ENCODE data around the gene TRIM7. TPM values are rescaled to one million over a fixed set of nuclear protein-coding genes. Genes with fewer than 3 reads are reported as not detected.
A peak's percentile ranks its signal among the peaks of the same experiment; 100 is the strongest.
"Not testable (repeated sequence)": the region's sequence is repeated elsewhere in the genome, so short reads cannot be mapped to it uniquely, and the experiment has no call there.

Gene TRIM7
- polyA plus RNA-seq, 1 donor (not counting 4 experiments of a cell fraction or from before 2014, with no cell fraction given): 27.6 TPM

DNA sequence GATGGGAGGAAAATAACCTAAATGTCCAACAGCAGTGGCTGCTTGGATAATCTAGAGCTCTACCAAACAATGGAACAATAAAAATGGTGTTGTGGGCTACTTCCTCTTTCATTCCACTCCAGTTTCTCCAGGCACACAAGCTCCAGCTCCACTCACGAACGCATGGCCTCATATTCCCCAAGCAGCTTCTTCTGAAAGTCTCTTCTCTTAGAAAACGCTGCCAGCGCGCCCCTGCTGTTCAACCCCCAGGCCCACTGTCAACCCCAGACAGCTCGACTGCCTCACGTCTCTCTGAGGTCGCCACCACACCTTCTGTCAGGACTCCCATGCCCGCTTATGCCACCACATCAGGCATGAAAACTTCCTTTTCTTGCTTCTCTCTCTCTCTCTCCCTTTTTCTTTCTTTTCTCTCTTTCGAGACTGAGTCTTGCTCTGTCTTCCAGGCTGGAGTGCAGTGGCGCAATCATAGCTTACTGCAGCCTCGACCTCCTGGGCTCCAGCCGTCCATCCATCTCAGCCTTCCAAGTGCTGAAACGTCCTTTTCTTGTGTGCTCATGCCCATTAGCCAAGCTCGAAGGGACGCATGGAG lies 41.4 kb downstream of the TRIM7 start:
- Histone ChIP-seq H2AFZ (ENCODE audit: control insufficient read depth, low read length) (no peak overlapping the region), H3K4me1 (ENCODE audit: control insufficient read depth, extremely low read depth, insufficient read depth, low read length) (peaks cover 15% of the 10 kb centered on the region), H3K27ac (ENCODE audit: control insufficient read depth, insufficient read depth, low read length) (no peak overlapping the region), H3K9me1 (ENCODE audit: control insufficient read depth, extremely low read depth, insufficient read depth, low read length) (no peaks in the 10 kb centered on the region), H3K36me3 (ENCODE audit: control insufficient read depth in 2 of 2, extremely low read depth in 1 of 2, insufficient read depth in 2 of 2, low read length in 2 of 2) (no peaks in the 10 kb centered on the region), H3K4me2 (ENCODE audit: control insufficient read depth, extremely low read depth, insufficient read depth, low read depth, low read length) (peak overlapping the region; percentile 16), H3K9me3 (ENCODE audit: control insufficient read depth, low read depth, low read length) (no peaks in the 10 kb centered on the region), H3K79me2 (ENCODE audit: control insufficient read depth, insufficient read depth, low read length) (no peaks in the 10 kb centered on the region), H3K4me3 (ENCODE audit: control insufficient read depth in 2 of 3, extremely low read depth in 1 of 3, insufficient read depth in 2 of 3, low read depth in 1 of 3, low read length in 3 of 3) (no peak overlapping the region), H3K27me3 (ENCODE audit: control insufficient read depth, extremely low read depth, insufficient read depth, low read length) (no peaks in the 10 kb centered on the region), H4K20me1 (ENCODE audit: control insufficient read depth, extremely low read depth, insufficient read depth, low read length) (no peaks in the 10 kb centered on the region), H3K9ac (ENCODE audit: control insufficient read depth, extremely low read depth, insufficient read depth, low read length) (no peak overlapping the region)
- FAIRE-seq (no peak), DNase-seq (ENCODE audit: low read depth, low spot score) (no peak)
- TF ChIP-seq EZH2 (IDR thresholded peaks at IDR 0.05; ENCODE audit: low read length) (no peak), CTCF (optimal IDR thresholded peaks at IDR 0.05 in 1 of 3, IDR thresholded peaks at IDR 0.05 in 1 of 3, conservative IDR thresholded peaks at IDR 0.05 in 1 of 3; ENCODE audit: extremely low read depth in 1 of 3, insufficient read depth in 2 of 3, low read length in 3 of 3) (no peak)
- dilution Hi-C loops (cut with MboI; ENCODE audit: extremely low pct_ligation_motif_present, low sequenced_read_pairs): no loop called here

GRCh38 chr5:181161534-181162175 lies 43.3 kb downstream of the TRIM7 start:
- Histone ChIP-seq H3K36me3 (ENCODE audit: control insufficient read depth in 2 of 2, extremely low read depth in 1 of 2, insufficient read depth in 2 of 2, low read length in 2 of 2) (no peaks in the 10 kb centered on the region), H3K27ac (ENCODE audit: control insufficient read depth, insufficient read depth, low read length) (peak overlapping the region; percentile 51), H3K79me2 (ENCODE audit: control insufficient read depth, insufficient read depth, low read length) (no peaks in the 10 kb centered on the region), H2AFZ (ENCODE audit: control insufficient read depth, low read length) (peak overlapping the region; percentile 63), H3K4me1 (ENCODE audit: control insufficient read depth, extremely low read depth, insufficient read depth, low read length) (peaks cover 12% of the 10 kb centered on the region), H3K9me3 (ENCODE audit: control insufficient read depth, low read depth, low read length) (no peaks in the 10 kb centered on the region), H3K9ac (ENCODE audit: control insufficient read depth, extremely low read depth, insufficient read depth, low read length) (peak overlapping the region; percentile 30), H3K9me1 (ENCODE audit: control insufficient read depth, extremely low read depth, insufficient read depth, low read length) (no peaks in the 10 kb centered on the region), H3K4me2 (ENCODE audit: control insufficient read depth, extremely low read depth, insufficient read depth, low read depth, low read length) (peak overlapping the region; percentile 65), H3K4me3 (ENCODE audit: control insufficient read depth in 2 of 3, extremely low read depth in 1 of 3, insufficient read depth in 2 of 3, low read depth in 1 of 3, low read length in 3 of 3) (peak overlapping the region in 1 of 3 experiments; percentile 52), H4K20me1 (ENCODE audit: control insufficient read depth, extremely low read depth, insufficient read depth, low read length) (no peaks in the 10 kb centered on the region), H3K27me3 (ENCODE audit: control insufficient read depth, extremely low read depth, insufficient read depth, low read length) (no peaks in the 10 kb centered on the region)
- dilution Hi-C loops (cut with MboI; ENCODE audit: extremely low pct_ligation_motif_present, low sequenced_read_pairs): no loop called here
- FAIRE-seq (no peak), DNase-seq (ENCODE audit: low read depth, low spot score) (no peak)
- TF ChIP-seq CTCF (optimal IDR thresholded peaks at IDR 0.05 in 1 of 3, IDR thresholded peaks at IDR 0.05 in 1 of 3, conservative IDR thresholded peaks at IDR 0.05 in 1 of 3; ENCODE audit: extremely low read depth in 1 of 3, insufficient read depth in 2 of 3, low read length in 3 of 3): no peak
- no peak for TF ChIP-seq EZH2 (IDR thresholded peaks at IDR 0.05; ENCODE audit: low read length)

GRCh38 chr5:181160755-181161533 lies 44.1 kb downstream of the TRIM7 start:
- H3K36me3 ChIP-seq (ENCODE audit: control insufficient read depth in 2 of 2, extremely low read depth in 1 of 2, insufficient read depth in 2 of 2, low read length in 2 of 2); H3K27me3 ChIP-seq (ENCODE audit: control insufficient read depth, extremely low read depth, insufficient read depth, low read length); dilution Hi-C loops (cut with MboI; ENCODE audit: extremely low pct_ligation_motif_present, low sequenced_read_pairs); H3K9me3 ChIP-seq (ENCODE audit: control insufficient read depth, low read depth, low read length); DNase-seq (ENCODE audit: low read depth, low spot score); H4K20me1 ChIP-seq (ENCODE audit: control insufficient read depth, extremely low read depth, insufficient read depth, low read length); H3K9me1 ChIP-seq (ENCODE audit: control insufficient read depth, extremely low read depth, insufficient read depth, low read length); H3K79me2 ChIP-seq (ENCODE audit: control insufficient read depth, insufficient read depth, low read length): not testable (repeated sequence)
- FAIRE-seq: peak; percentile 13
- Histone ChIP-seq H3K4me1 (ENCODE audit: control insufficient read depth, extremely low read depth, insufficient read depth, low read length) (peaks cover 12% of the 10 kb centered on the region), H3K4me3 (ENCODE audit: control insufficient read depth in 2 of 3, extremely low read depth in 1 of 3, insufficient read depth in 2 of 3, low read depth in 1 of 3, low read length in 3 of 3) (peak overlapping the region in 1 of 3 experiments; percentile 52), H2AFZ (ENCODE audit: control insufficient read depth, low read length) (peak overlapping the region; percentile 63), H3K9ac (ENCODE audit: control insufficient read depth, extremely low read depth, insufficient read depth, low read length) (peak overlapping the region; percentile 30), H3K27ac (ENCODE audit: control insufficient read depth, insufficient read depth, low read length) (peak overlapping the region; percentile 51), H3K4me2 (ENCODE audit: control insufficient read depth, extremely low read depth, insufficient read depth, low read depth, low read length) (peak overlapping the region; percentile 65)

Measured in keratinocyte (primary cell).